Measurements from ENCODE around the gene TMPO.
"Not testable (repeated sequence)": the region's sequence is repeated elsewhere in the genome, so short reads cannot be mapped to it uniquely, and the experiment has no call there.

Gene TMPO

DNA sequence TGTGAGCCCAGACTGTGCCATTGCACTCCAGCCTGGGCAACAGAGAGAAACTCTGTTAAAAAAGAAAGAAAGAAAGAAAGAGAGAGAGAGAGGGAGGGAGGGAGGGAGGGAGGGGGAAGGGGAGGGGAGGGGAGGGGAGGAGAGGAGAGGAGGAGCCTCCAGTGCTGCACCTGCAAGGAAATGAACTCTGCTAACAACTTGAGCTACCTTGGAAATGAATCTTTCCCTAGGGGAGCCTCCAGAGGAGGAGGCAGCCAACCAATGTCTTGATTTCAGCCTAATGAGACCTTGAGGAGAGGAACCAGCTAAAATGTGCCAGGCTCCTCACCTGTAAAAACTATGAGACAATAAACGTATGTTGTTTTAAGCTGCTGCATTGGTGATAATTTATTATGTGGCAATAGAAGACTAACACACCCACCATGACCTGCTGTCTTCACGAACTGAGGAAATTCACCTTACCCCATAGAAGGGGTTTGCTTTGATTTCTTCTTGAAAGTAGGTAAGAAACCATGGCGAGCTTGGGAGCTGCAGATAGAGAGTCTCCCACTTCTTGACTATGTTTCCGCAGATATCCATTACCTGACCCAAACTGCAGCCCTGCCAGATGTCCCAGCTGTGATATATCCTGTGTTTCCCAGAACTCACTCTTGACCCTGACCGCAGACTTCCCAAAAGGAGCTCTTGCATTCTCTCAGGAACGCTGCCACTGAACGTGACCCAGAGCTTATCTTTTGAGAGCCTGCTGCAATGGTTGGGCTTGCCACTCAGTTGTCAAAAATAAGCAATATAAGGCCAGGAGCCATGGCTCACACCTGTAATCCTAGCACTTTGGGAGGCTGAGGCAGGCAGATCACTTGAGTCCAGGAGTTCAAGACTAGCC lies 31.5 kb upstream of the TMPO start:
- no peak overlapping the region for H3K27ac ChIP-seq
- no peaks in the 10 kb centered on the region for H3K9me3 ChIP-seq (ENCODE audit: low read depth, low read length)
- TF ChIP-seq POLR2AphosphoS5 (IDR thresholded peaks at IDR 0.05; ENCODE audit: borderline replicate concordance, low read depth, low read length) (no peak), EZH2 (IDR thresholded peaks at IDR 0.05) (no peak), FOXP2 (optimal IDR thresholded peaks at IDR 0.05; ENCODE audit: control extremely low read depth, extremely low read length, insufficient read depth) (no peak)
- H3K9ac ChIP-seq (ENCODE audit: insufficient read length), result no peak overlapping the region
- H3K4me3 ChIP-seq, result no peak overlapping the region
- no peak for DNase-seq (ENCODE audit: low read depth, low spot score)
- no peaks in the 10 kb centered on the region for H3K36me3 ChIP-seq (ENCODE audit: insufficient read depth, low read length)

DNA sequence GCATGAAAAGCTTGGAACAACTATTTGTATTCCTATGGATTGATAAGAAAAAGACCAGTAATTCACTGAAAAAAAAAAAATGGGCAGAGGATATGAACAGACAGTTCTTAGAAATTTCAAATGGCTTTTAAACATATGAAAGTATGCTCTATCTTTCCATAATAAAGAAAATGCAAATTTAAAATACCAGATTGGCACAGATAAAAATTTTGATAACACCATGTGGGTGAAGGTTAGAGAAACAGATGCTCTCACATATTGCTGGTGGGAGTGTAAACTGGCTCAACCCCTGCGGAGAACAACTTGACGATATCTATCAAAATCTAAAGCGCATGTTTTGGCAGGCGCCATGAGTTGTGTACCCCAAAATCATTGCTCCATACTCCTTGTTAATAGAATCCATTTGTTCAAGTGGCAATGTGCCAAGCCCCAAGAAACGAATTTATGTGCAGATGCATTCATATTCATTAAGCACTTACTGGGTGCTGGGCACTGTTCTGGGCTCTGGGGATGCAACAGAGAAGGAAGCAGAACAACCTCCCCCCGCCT lies 29.5 kb upstream of the TMPO start:
- TF ChIP-seq EZH2 (IDR thresholded peaks at IDR 0.05) (no peak), FOXP2 (optimal IDR thresholded peaks at IDR 0.05; ENCODE audit: control extremely low read depth, extremely low read length, insufficient read depth) (no peak), POLR2AphosphoS5 (IDR thresholded peaks at IDR 0.05; ENCODE audit: borderline replicate concordance, low read depth, low read length) (no peak; the same call in 1 of the 2 replicates)
- Histone ChIP-seq H3K27ac (no peak overlapping the region; the same call in 1 of the 2 replicates), H3K4me3 (0 out of 2 replicates have a peak overlapping the region, but pooled peaks have one; percentile 10), H3K9ac (ENCODE audit: insufficient read length) (no peak overlapping the region), H3K9me3 (ENCODE audit: low read depth, low read length) (no peaks in the 10 kb centered on the region), H3K36me3 (ENCODE audit: insufficient read depth, low read length) (no peaks in the 10 kb centered on the region)
- DNase-seq (ENCODE audit: low read depth, low spot score), result peak; percentile 58

- DNase-seq (ENCODE audit: low read depth, low spot score), result not testable (repeated sequence)
These were observed 27.0 kb upstream of the TMPO start for GRCh38 chr12:98488416-98488815.

DNA sequence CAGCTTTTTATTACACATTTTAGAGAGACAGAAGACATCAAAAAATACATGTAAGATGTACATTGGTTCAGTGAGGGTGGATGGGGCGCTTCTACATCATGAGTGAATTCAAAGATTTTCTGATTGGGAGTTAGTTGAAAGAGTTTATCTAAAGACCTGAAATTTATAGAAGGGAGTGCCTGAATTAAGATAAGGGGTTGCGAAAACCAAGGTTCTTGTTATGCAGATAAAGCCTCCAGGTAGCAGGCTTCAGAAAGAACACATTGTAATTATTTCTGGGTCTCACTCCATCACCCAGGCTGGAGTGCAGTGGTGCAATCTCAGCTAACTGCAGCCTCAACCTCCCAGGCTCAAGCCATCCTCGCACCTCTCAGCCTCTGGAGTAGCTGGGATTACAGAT lies 26.2 kb upstream of the TMPO start:
- no peak overlapping the region for H3K27ac ChIP-seq
- H3K4me3 ChIP-seq, result no peak overlapping the region
- no peak overlapping the region for H3K9ac ChIP-seq (ENCODE audit: insufficient read length)
- no peaks in the 10 kb centered on the region for H3K9me3 ChIP-seq (ENCODE audit: low read depth, low read length)
- no peak for TF ChIP-seq EZH2 (IDR thresholded peaks at IDR 0.05)
- H3K36me3 ChIP-seq (ENCODE audit: insufficient read depth, low read length), result no peaks in the 10 kb centered on the region
- no peak for DNase-seq (ENCODE audit: low read depth, low spot score)

More at GRCh38 chr12:98488416-98488815, 27.0 kb upstream of the TMPO start:
- not testable (repeated sequence) for H3K27ac ChIP-seq; H3K9me3 ChIP-seq (ENCODE audit: low read depth, low read length); H3K36me3 ChIP-seq (ENCODE audit: insufficient read depth, low read length); H3K4me3 ChIP-seq; H3K9ac ChIP-seq (ENCODE audit: insufficient read length)

DNA sequence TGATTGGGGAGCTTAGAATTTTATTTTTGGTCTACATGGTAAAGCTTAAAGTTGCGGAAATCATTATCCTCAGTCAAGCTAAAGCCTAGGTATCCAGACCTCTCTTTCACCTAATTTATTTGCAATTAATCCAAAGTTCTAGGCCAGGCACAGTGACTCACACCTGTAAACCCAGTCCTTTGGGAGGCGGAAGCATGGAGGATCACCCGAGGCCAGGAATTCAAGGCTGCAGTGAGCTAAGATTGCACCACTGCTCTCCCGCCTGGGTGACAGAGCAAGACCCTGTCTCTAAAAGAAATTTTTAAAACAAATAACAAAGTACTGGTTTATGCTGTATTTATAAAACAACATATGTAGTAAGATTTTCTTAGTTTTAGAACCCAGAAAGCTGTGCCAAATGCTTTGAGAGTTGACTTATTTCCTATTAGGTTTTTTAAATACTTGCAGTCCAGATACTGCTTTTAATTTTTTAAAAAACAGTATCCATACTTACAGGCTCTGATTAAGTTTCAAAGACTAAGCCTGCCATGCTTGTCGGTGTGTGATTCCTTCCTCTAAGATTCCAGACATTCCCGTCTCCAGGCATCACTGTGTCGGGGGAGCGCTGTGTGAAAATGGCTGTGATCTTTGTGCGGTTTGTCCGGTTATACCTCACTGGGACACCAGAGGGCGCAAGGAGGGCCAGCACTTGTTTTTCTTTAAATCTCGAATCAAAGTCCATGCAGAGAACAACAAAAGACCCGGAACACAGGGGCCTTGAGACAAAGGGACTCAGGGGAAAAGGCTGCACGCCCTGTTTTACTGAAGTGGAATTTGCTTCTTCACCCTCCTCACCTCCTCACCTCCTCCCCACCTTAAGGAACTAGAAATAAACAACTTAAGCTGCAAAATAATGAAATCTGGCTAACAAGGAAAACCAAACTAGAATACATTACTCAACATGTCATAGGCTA lies 24.6 kb upstream of the TMPO start:
- TF ChIP-seq POLR2AphosphoS5 (IDR thresholded peaks at IDR 0.05; ENCODE audit: borderline replicate concordance, low read depth, low read length) (peak; percentile 48), EZH2 (IDR thresholded peaks at IDR 0.05) (no peak), FOXP2 (optimal IDR thresholded peaks at IDR 0.05; ENCODE audit: control extremely low read depth, extremely low read length, insufficient read depth) (peak; percentile 67)
- Histone ChIP-seq H3K4me3 (peak overlapping the region; percentile 64), H3K27ac (peak overlapping the region; percentile 92)

GRCh38 chr12:98492580-98493140 lies 22.7 kb upstream of the TMPO start:
- TF ChIP-seq EZH2 (IDR thresholded peaks at IDR 0.05) (no peak), POLR2AphosphoS5 (IDR thresholded peaks at IDR 0.05; ENCODE audit: borderline replicate concordance, low read depth, low read length) (no peak), FOXP2 (optimal IDR thresholded peaks at IDR 0.05; ENCODE audit: control extremely low read depth, extremely low read length, insufficient read depth) (no peak)
- no peak overlapping the region for H3K27ac ChIP-seq
- no peak overlapping the region for H3K9ac ChIP-seq (ENCODE audit: insufficient read length)
- no peaks in the 10 kb centered on the region for H3K36me3 ChIP-seq (ENCODE audit: insufficient read depth, low read length)
- H3K4me3 ChIP-seq, result no peak overlapping the region
- no peak for DNase-seq (ENCODE audit: low read depth, low spot score)
- no peaks in the 10 kb centered on the region for H3K9me3 ChIP-seq (ENCODE audit: low read depth, low read length)

More for the DNA sequence above, 24.6 kb upstream of the TMPO start:
- DNase-seq (ENCODE audit: low read depth, low spot score), result peak; percentile 73
- Histone ChIP-seq H3K9ac (ENCODE audit: insufficient read length) (peak overlapping the region; percentile 81), H3K36me3 (ENCODE audit: insufficient read depth, low read length) (no peaks in the 10 kb centered on the region), H3K9me3 (ENCODE audit: low read depth, low read length) (no peaks in the 10 kb centered on the region)

GRCh38 chr12:98501266-98501629 lies 14.1 kb upstream of the TMPO start:
- not testable (repeated sequence) for H3K9me3 ChIP-seq (ENCODE audit: low read depth, low read length); H3K9ac ChIP-seq (ENCODE audit: insufficient read length); H3K4me3 ChIP-seq; H3K36me3 ChIP-seq (ENCODE audit: insufficient read depth, low read length); DNase-seq (ENCODE audit: low read depth, low spot score); H3K27ac ChIP-seq

DNA sequence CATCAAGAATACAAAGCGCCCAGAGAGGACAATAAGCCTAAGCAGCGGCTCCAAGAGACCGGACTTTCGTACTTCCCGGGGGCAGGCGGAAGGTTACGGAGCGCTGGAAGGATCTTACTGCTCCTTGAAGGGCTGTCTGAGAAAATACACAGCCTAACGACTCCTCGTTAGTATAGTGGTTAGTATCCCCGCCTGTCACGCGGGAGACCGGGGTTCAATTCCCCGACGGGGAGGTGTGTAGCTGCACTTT lies 12.1 kb upstream of the TMPO start:
- TF ChIP-seq EZH2 (IDR thresholded peaks at IDR 0.05) (no peak), POLR2AphosphoS5 (IDR thresholded peaks at IDR 0.05; ENCODE audit: borderline replicate concordance, low read depth, low read length) (no peak), FOXP2 (optimal IDR thresholded peaks at IDR 0.05; ENCODE audit: control extremely low read depth, extremely low read length, insufficient read depth) (no peak)
- H3K27ac ChIP-seq, result peak overlapping the region; percentile 97
- no peaks in the 10 kb centered on the region for H3K9me3 ChIP-seq (ENCODE audit: low read depth, low read length)
- peak overlapping the region; percentile 97 for H3K9ac ChIP-seq (ENCODE audit: insufficient read length)
- H3K4me3 ChIP-seq, result peak overlapping the region; percentile 90
- H3K36me3 ChIP-seq (ENCODE audit: insufficient read depth, low read length), result no peaks in the 10 kb centered on the region
- no peak for DNase-seq (ENCODE audit: low read depth, low spot score)
